K562 (cell line): ENCODE measurements around the gene RBM20. TPM values are rescaled to one million over a fixed set of nuclear protein-coding genes. Genes with fewer than 3 reads are reported as not detected.

Experiments used
- HMGN3 ChIP-seq: IDR thresholded peaks from 2 replicates; pipeline ENCODE4 v1.6.1; 2011; ENCODE audit warnings: borderline replicate concordance, low read depth, mild to moderate bottlenecking, mixed read lengths, low read length; ENCODE audit not compliant: insufficient read length; ENCODE audit errors: extremely low read depth
- KLF1 ChIP-seq: fragments of 450-650 bp; IDR thresholded peaks from 2 replicates; pipeline ENCODE4 v1.6.1; 2016; ENCODE audit warnings: missing genetic modification characterization, missing compliant biosample characterization
- NR4A1 ChIP-seq, 2 experiments: fragments of 250-450 bp in 1 of 2; fragments of 450-650 bp in 1 of 2; sonication (Bioruptor Pico) in 1 of 2; IDR thresholded peaks; 2 replicates each; pipeline versions ENCODE4 v1.4.0 to v1.6.1; 2016 to 2020; ENCODE audit warnings: mild to moderate bottlenecking in 2 of 2, missing compliant biosample characterization in 1 of 2, missing genetic modification characterization in 1 of 2, moderate library complexity in 1 of 2
- RB1 ChIP-seq: fragments of 450-650 bp; IDR thresholded peaks from 2 replicates; pipeline ENCODE4 v1.6.1; 2017; ENCODE audit warnings: low read depth, mild to moderate bottlenecking
- RREB1 ChIP-seq: fragments of 250-450 bp; sonication (Bioruptor Pico); IDR thresholded peaks from 2 replicates; pipeline ENCODE4 v1.4.0; 2020
- SMAD1 ChIP-seq: fragments of 150-350 bp; IDR thresholded peaks from 2 replicates; pipeline ENCODE4 v1.6.1; 2014; ENCODE audit warnings: low read length, low read depth; ENCODE audit not compliant: partially characterized antibody
- ZBTB17 ChIP-seq: fragments of 450-650 bp; formaldehyde crosslinking; IDR thresholded peaks from 2 replicates; pipeline ENCODE4 v1.4.0; 2020; ENCODE audit warnings: mild to moderate bottlenecking
- ZNF766 ChIP-seq: fragments of 200-800 bp; sonication (Bioruptor generic); conservative IDR thresholded peaks from 2 replicates; pipeline ENCODE4 v1.6.1; 2016; ENCODE audit warnings: missing genetic modification characterization, missing compliant biosample characterization
- polyA plus RNA-seq, 8 experiments: library from polyadenylated mRNA; depleted of rRNA in 4 of 8; stranded (reverse) in 5 of 8; unstranded in 3 of 8; fragments of >200 nt; fragmentation: Nextera tagmentation in 2 of 8; fragmentation: Illumina TruSeq in 1 of 8; extraction: Ambion mirVana in 2 of 8; extraction: Trizol in 1 of 8; gene quantifications; 2 replicates each; pipeline versions ENCODE4 v1.2.1 to v1.2.3, GENCODE V29; 2011 to 2014; ENCODE audit warnings: inconsistent platforms in 1 of 8, missing spikeins in 1 of 8
- total RNA-seq, 7 experiments: library from RNA; depleted of rRNA in 6 of 7; stranded (reverse); fragments of >200 nt in 6 of 7; fragmentation: Illumina TruSeq in 2 of 7; extraction: Trizol in 2 of 7; gene quantifications; 2 replicates each; pipeline versions ENCODE4 v1.2.1 to v1.2.3, GENCODE V29; 2011 to 2021; ENCODE audit warnings: low replicate concordance in 1 of 7
- TF ChIP-seq, protein P1 (sequence below): sonication (generic); formaldehyde crosslinking; IDR thresholded peaks from 2 replicates; pipeline ENCODE4 v1.8.0; 2022; ENCODE audit warnings: mild to moderate bottlenecking, missing genetic modification reagents, borderline replicate concordance
- TF ChIP-seq, protein P2 (sequence below): sonication (generic); formaldehyde crosslinking; IDR thresholded peaks from 2 replicates; pipeline ENCODE4 v1.8.1; 2023; ENCODE audit warnings: missing genetic modification reagents, mild to moderate bottlenecking, borderline replicate concordance
- TF ChIP-seq, protein P3 (sequence below): sonication (generic); formaldehyde crosslinking; IDR thresholded peaks from 2 replicates; pipeline ENCODE4 v1.8.1; 2023; ENCODE audit warnings: mild to moderate bottlenecking, missing genetic modification reagents

Gene RBM20
- total and polyA plus RNA-seq, 9 of the 15 experiments (the other 6 are each of a cell fraction or from before 2014, with no cell fraction given): 0.63 to 5.7 (median 3.2) TPM

DNA sequence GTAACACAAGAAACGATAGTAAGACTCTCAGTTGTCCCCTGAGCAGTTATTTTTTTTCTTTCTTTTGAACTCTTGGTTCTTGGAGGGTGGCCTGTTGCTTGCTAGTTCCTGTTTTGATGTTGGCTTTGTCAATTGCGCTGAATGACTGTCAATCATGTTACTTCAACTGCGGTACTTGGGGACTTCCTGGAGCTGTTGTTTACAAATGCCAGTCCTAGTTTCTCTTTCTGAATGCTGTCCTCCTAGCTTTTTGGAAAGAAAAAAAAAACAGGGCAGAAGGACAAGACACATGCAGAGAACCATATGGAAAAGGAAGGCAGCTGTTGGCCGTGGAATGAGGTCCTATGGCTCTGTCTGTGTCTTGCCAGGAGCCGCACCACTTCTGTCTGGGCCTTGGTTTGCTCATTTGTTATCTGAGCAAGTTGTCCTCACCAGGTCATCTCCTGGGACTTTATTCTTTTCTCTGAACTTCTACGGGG, 220.6 kb downstream of the RBM20 start (continued):
- no peak for TF ChIP-seq SMAD1
- no peak for TF ChIP-seq RREB1 (CRISPR knock-in tag)
- peak; percentile 59 for TF ChIP-seq ZNF766 (CRISPR knock-in tag)
- TF ChIP-seq KLF1 (tag): no peak
- TF ChIP-seq, protein P1, sequence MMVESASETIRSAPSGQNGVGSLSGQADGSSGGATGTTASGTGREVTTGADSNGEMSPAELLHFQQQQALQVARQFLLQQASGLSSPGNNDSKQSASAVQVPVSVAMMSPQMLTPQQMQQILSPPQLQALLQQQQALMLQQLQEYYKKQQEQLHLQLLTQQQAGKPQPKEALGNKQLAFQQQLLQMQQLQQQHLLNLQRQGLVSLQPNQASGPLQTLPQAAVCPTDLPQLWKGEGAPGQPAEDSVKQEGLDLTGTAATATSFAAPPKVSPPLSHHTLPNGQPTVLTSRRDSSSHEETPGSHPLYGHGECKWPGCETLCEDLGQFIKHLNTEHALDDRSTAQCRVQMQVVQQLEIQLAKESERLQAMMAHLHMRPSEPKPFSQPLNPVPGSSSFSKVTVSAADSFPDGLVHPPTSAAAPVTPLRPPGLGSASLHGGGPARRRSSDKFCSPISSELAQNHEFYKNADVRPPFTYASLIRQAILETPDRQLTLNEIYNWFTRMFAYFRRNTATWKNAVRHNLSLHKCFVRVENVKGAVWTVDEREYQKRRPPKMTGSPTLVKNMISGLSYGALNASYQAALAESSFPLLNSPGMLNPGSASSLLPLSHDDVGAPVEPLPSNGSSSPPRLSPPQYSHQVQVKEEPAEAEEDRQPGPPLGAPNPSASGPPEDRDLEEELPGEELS (CRISPR knock-in tag): no peak
- TF ChIP-seq, protein P2, sequence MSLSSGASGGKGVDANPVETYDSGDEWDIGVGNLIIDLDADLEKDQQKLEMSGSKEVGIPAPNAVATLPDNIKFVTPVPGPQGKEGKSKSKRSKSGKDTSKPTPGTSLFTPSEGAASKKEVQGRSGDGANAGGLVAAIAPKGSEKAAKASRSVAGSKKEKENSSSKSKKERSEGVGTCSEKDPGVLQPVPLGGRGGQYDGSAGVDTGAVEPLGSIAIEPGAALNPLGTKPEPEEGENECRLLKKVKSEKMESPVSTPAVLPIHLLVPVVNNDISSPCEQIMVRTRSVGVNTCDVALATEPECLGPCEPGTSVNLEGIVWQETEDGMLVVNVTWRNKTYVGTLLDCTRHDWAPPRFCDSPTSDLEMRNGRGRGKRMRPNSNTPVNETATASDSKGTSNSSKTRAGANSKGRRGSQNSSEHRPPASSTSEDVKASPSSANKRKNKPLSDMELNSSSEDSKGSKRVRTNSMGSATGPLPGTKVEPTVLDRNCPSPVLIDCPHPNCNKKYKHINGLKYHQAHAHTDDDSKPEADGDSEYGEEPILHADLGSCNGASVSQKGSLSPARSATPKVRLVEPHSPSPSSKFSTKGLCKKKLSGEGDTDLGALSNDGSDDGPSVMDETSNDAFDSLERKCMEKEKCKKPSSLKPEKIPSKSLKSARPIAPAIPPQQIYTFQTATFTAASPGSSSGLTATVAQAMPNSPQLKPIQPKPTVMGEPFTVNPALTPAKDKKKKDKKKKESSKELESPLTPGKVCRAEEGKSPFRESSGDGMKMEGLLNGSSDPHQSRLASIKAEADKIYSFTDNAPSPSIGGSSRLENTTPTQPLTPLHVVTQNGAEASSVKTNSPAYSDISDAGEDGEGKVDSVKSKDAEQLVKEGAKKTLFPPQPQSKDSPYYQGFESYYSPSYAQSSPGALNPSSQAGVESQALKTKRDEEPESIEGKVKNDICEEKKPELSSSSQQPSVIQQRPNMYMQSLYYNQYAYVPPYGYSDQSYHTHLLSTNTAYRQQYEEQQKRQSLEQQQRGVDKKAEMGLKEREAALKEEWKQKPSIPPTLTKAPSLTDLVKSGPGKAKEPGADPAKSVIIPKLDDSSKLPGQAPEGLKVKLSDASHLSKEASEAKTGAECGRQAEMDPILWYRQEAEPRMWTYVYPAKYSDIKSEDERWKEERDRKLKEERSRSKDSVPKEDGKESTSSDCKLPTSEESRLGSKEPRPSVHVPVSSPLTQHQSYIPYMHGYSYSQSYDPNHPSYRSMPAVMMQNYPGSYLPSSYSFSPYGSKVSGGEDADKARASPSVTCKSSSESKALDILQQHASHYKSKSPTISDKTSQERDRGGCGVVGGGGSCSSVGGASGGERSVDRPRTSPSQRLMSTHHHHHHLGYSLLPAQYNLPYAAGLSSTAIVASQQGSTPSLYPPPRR (CRISPR knock-in tag): no peak
- no peak for TF ChIP-seq NR4A1 (CRISPR knock-in tag; IDR thresholded peaks at IDR 0.05)
- TF ChIP-seq NR4A1 (tag; IDR thresholded peaks at IDR 0.05): no peak
- TF ChIP-seq RB1: no peak
- TF ChIP-seq, protein P3, sequence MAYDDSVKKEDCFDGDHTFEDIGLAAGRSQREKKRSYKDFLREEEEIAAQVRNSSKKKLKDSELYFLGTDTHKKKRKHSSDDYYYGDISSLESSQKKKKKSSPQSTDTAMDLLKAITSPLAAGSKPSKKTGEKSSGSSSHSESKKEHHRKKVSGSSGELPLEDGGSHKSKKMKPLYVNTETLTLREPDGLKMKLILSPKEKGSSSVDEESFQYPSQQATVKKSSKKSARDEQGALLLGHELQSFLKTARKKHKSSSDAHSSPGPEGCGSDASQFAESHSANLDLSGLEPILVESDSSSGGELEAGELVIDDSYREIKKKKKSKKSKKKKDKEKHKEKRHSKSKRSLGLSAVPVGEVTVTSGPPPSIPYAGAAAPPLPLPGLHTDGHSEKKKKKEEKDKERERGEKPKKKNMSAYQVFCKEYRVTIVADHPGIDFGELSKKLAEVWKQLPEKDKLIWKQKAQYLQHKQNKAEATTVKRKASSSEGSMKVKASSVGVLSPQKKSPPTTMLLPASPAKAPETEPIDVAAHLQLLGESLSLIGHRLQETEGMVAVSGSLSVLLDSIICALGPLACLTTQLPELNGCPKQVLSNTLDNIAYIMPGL (CRISPR knock-in tag): no peak
- TF ChIP-seq HMGN3: no peak
- no peak for TF ChIP-seq ZBTB17 (CRISPR knock-in tag)
